ENCODE measurements around the gene CD160.

- TF ChIP-seq MAX (IDR thresholded peaks at IDR 0.05; ENCODE audit: low read depth, low read length) (no peak), CTCF (IDR thresholded peaks at IDR 0.05; ENCODE audit: low read depth, low read length) (no peak), POLR2A (IDR thresholded peaks at IDR 0.05; ENCODE audit: extremely low read depth, insufficient read length) (no peak), MYC (IDR thresholded peaks at IDR 0.05; ENCODE audit: low read depth, low read length) (no peak)
Observed at GRCh38 chr1:145729196-145729595, 9.9 kb downstream of the CD160 start.
